ENCODE data around the gene MAFB.

The MAFB gene

DNA sequence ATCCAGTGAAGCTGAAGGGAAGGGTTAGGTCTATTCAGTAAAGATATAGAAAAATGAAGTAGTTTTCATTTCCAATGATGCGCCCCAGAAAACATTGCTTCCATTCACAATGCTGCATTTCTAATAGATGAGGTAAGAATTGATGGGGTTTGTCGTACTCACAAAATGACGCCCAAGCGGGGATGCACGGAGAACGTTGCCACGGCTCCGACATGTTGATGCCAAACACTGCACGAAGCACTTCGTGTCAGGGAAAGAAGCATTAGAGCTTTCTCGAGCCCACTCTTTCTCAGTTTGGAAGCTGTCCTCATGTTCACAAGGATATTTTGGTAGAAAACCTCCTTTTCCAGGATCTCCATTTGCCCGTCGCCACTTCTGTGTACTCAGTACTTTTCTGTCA is 21.6 kb upstream of the MAFB start:
- TF ChIP-seq, protein P1, sequence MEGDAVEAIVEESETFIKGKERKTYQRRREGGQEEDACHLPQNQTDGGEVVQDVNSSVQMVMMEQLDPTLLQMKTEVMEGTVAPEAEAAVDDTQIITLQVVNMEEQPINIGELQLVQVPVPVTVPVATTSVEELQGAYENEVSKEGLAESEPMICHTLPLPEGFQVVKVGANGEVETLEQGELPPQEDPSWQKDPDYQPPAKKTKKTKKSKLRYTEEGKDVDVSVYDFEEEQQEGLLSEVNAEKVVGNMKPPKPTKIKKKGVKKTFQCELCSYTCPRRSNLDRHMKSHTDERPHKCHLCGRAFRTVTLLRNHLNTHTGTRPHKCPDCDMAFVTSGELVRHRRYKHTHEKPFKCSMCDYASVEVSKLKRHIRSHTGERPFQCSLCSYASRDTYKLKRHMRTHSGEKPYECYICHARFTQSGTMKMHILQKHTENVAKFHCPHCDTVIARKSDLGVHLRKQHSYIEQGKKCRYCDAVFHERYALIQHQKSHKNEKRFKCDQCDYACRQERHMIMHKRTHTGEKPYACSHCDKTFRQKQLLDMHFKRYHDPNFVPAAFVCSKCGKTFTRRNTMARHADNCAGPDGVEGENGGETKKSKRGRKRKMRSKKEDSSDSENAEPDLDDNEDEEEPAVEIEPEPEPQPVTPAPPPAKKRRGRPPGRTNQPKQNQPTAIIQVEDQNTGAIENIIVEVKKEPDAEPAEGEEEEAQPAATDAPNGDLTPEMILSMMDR (IDR thresholded peaks at IDR 0.05; ENCODE audit: low read depth, low read length, missing control alignments), result no peak
- Histone ChIP-seq H3K4me3 (ENCODE audit: low read depth, low read length) (no peak overlapping the region), H3K27ac (no peak overlapping the region), H3K36me3 (replicated peaks) (no peaks in the 10 kb centered on the region), H3K27me3 (replicated peaks) (no peaks in the 10 kb centered on the region)
- no peak for DNase-seq
- in situ Hi-C loops (cut with HindIII; ENCODE audit: low pct_ligation_motif_present, low sequenced_read_pairs), result no loop called here

DNA sequence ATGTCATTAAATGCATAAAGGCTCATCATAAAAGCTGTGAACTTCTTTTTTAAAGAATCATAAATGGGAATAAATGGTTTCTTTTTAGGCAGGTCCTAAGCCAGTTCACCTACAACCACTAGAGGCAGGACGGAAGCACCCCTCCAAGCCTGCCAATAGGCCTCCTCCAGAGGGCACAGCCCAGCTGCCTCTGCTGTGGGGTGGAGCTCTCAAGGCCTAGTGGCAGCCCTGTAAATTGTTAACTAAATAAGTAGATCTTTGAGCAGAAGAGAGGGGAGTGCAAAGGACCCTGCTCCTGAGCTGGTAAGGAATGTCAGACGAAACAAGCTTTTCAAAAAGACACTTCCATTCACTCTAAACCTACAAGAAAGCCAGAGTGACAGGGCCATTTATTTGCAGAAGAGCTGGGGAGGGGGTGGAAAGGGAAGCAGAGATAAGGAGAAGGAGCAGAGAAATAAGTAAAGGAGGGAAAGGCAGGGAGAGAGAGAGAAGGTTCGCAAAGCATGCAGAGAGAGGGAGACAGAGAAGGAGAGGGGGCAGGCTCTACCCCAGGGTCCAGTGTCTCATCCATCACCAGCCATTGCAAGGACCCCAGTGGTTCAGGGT is 18.0 kb upstream of the MAFB start:
- TF ChIP-seq, protein P1 (IDR thresholded peaks at IDR 0.05; ENCODE audit: low read depth, low read length, missing control alignments), result peak; percentile 30
- Histone ChIP-seq H3K36me3 (replicated peaks) (no peaks in the 10 kb centered on the region), H3K4me3 (ENCODE audit: low read depth, low read length) (no peak overlapping the region), H3K27me3 (replicated peaks) (no peaks in the 10 kb centered on the region), H3K27ac (no peak overlapping the region)
- in situ Hi-C loops (cut with HindIII; ENCODE audit: low pct_ligation_motif_present, low sequenced_read_pairs), result no loop called here
- DNase-seq, result no peak

DNA sequence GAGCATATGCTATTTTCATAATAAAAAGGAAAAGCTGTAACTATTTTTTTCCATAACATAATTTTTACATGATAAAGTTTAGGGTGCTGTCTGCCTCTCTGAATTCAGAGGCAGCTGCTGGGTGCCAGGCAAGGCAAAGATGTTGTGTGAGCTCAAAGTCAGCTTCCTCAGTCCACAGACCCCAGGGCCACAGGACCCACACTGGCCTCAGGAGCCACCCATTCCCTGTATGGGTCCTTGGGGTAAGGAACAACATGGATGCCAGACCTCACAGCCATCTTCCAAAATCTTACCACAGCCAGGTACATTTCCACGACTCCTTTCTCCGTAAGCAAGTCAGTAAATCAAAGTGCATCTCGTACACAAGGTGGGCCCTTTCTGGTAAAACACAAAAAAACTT is 16.4 kb upstream of the MAFB start:
- in situ Hi-C loops (cut with HindIII; ENCODE audit: low pct_ligation_motif_present, low sequenced_read_pairs), result no loop called here
- no peaks in the 10 kb centered on the region for H3K36me3 ChIP-seq (replicated peaks)
- TF ChIP-seq, protein P1 (IDR thresholded peaks at IDR 0.05; ENCODE audit: low read depth, low read length, missing control alignments), result no peak
- no peak overlapping the region for H3K4me3 ChIP-seq (ENCODE audit: low read depth, low read length)
- DNase-seq, result no peak
- no peaks in the 10 kb centered on the region for H3K27me3 ChIP-seq (replicated peaks)
- no peak overlapping the region for H3K27ac ChIP-seq

DNA sequence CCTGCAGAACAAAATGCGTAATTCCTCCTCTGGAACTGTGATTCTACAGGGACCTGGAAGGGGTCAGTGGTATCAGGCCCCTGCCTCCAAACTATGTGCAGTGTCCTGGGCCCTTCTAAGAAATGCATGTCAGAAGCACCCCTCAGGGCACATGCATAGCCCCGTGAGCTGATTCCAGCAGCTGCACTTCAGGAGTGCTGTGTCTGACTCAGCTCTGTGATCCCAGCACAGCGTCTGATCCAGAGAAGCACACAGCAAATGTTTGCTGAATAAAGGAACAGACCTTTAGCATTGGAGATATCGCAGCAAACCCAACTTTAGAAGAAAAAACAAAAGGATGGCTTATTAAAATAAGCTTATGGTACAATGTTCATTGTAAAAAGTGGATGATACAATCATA is 15.8 kb upstream of the MAFB start:
- Histone ChIP-seq H3K27me3 (replicated peaks) (no peaks in the 10 kb centered on the region), H3K36me3 (replicated peaks) (no peaks in the 10 kb centered on the region), H3K27ac (no peak overlapping the region), H3K4me3 (ENCODE audit: low read depth, low read length) (no peak overlapping the region)
- TF ChIP-seq, protein P1 (IDR thresholded peaks at IDR 0.05; ENCODE audit: low read depth, low read length, missing control alignments), result no peak
- in situ Hi-C loops (cut with HindIII; ENCODE audit: low pct_ligation_motif_present, low sequenced_read_pairs), result no loop called here
- no peak for DNase-seq

DNA sequence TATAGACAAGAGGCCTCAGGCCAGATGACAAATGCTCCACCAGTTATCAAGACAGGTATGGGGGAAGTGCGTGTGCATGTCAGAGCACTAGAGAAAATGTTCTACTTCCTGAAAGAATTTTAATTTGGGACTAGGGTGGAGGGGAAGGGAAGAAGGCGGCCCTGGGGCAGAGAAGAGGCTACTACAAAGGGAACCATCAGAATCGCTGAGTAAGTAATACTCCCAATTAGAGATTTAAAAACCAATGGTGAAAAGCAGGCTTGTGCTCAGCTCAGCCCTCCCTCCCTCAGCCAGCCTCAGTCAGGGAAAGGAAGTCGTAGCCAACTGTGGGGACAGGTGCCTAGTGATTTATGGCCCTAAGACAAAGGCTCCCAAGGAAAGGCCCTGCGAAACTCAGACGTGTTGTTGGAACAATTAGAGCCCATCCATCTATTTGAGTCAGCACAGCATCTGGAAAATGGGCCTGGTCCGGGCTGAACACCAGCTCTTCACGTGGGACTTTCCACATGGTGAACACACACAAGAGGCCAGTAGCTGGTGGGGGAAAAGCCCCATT is 15.0 kb upstream of the MAFB start:
- Histone ChIP-seq H3K27me3 (replicated peaks) (no peaks in the 10 kb centered on the region), H3K27ac (no peak overlapping the region), H3K36me3 (replicated peaks) (no peaks in the 10 kb centered on the region), H3K4me3 (ENCODE audit: low read depth, low read length) (no peak overlapping the region)
- no peak for DNase-seq
- in situ Hi-C loops (cut with HindIII; ENCODE audit: low pct_ligation_motif_present, low sequenced_read_pairs), result no loop called here
- TF ChIP-seq, protein P1 (IDR thresholded peaks at IDR 0.05; ENCODE audit: low read depth, low read length, missing control alignments), result no peak

DNA sequence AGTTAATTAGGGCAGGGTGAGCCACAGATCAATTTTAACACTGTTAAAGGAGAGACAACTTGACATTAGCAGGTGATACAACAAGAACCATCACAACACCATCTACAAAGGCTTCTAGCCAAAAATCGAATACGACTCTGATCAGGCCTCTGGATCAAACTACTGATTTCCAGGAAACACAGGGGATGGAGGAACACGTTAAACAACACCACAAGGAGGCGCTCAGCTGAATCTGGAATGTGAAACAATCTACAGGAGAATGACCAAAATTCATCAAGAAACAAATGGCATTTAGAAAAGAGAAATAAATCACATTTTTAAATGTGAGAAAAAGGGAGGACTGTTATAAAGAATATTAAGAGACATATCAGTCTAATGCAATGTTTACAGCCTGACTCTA is 13.5 kb upstream of the MAFB start:
- DNase-seq, result no peak
- H3K27ac ChIP-seq, result no peak overlapping the region
- TF ChIP-seq, protein P1 (IDR thresholded peaks at IDR 0.05; ENCODE audit: low read depth, low read length, missing control alignments), result peak; percentile 30
- in situ Hi-C loops (cut with HindIII; ENCODE audit: low pct_ligation_motif_present, low sequenced_read_pairs), result no loop called here
- no peak overlapping the region for H3K4me3 ChIP-seq (ENCODE audit: low read depth, low read length)
- no peaks in the 10 kb centered on the region for H3K27me3 ChIP-seq (replicated peaks)
- H3K36me3 ChIP-seq (replicated peaks), result no peaks in the 10 kb centered on the region

All from brain microvascular endothelial cell (primary cell).